ENCODE results near the gene RALGDS. TPM values are rescaled to one million over a fixed set of nuclear protein-coding genes. Genes with fewer than 3 reads are reported as not detected.

Gene RALGDS
- total and polyA plus RNA-seq, 2 of the 13 experiments (the other 11 are each of a cell fraction or from before 2014, with no cell fraction given), result 12.9 to 25.5 TPM

DNA sequence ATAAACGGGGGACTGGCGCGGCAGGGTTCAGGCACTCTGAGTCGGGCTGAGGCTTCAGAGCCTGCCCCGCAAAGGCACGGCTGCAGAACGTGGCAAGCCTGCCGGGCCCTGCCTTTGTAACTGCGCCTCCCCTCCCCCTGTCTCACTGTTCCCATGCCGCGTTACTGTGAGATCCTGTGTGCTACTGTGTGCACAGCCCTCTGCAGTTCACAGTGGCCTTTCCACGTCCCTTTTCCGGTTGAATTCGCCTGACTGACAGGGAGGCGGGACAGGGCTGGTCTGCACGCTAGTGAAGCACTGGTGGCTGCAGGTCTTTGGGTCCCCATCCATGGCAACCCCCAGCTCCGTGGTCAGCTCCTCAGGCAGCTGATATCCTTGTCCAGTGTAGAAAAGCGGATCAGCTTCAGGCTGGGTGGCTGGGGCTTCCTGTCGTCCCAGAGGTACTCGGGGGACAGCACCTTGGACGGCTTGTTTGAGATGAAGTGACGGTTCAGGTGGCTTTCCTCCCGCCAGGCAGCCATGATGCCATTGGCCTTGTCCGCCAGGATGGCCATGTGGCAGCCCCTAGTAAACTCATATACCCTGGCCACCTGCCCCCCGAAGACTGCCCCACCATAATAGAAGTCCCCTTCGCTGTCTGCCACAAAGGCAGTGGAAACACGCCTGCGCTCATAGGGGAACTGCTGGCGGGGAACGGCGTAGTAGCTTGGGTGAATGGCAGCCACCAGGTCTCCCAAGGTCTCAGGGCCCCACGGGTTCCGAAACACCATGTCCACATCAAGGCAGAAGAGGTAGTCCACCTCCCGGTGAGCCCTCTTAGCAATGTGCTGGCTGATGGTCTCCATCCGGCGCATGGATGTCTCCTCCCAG, 32.4 kb upstream of the RALGDS start (continued):
- TF ChIP-seq KDM2A (CRISPR knock-in tag; IDR thresholded peaks at IDR 0.05; ENCODE audit: borderline replicate concordance, low read depth) (peak; percentile 48; the same call in 1 of the 2 replicates), SALL1 (CRISPR knock-in tag; IDR thresholded peaks at IDR 0.05) (peak; percentile 80), GABPA (IDR thresholded peaks at IDR 0.05; ENCODE audit: low read depth, low read length) (no peak), GABPA (CRISPR knock-in tag; IDR thresholded peaks at IDR 0.05; ENCODE audit: low read depth) (peak; percentile 70), SMYD3 (CRISPR knock-in tag; IDR thresholded peaks at IDR 0.05) (no peak), NONO (IDR thresholded peaks at IDR 0.05) (no peak), NONO (CRISPR knock-in tag; conservative IDR thresholded peaks at IDR 0.05) (peak; percentile 66; the same call in 1 of the 2 replicates), MBNL3 (CRISPR knock-in tag; conservative IDR thresholded peaks at IDR 0.05) (no peak), FOXA1 (IDR thresholded peaks at IDR 0.05) (no peak), FOXA1 (CRISPR knock-in tag; IDR thresholded peaks at IDR 0.05) (0 out of 2 replicates have a peak, but pooled peaks have one; percentile 49), BCL6 (CRISPR knock-in tag; IDR thresholded peaks at IDR 0.05) (0 out of 2 replicates have a peak, but pooled peaks have one; percentile 22), ZNF614 (CRISPR knock-in tag; IDR thresholded peaks at IDR 0.05; ENCODE audit: borderline replicate concordance) (peak; percentile 44; the same call in 1 of the 2 replicates), RBM39 (IDR thresholded peaks at IDR 0.05; ENCODE audit: low read depth, low read length, poor library complexity, severe bottlenecking) (peak; percentile 21), MYC (CRISPR knock-in tag; IDR thresholded peaks at IDR 0.05; ENCODE audit: borderline replicate concordance) (peak; percentile 73; the same call in 1 of the 2 replicates), ZNF296 (CRISPR knock-in tag; conservative IDR thresholded peaks at IDR 0.05) (no peak), XRCC5 (optimal IDR thresholded peaks at IDR 0.05; ENCODE audit: low read length) (peak; percentile 81), TBX2 (CRISPR knock-in tag; IDR thresholded peaks at IDR 0.05; ENCODE audit: borderline replicate concordance) (peak; percentile 52; the same call in 1 of the 2 replicates), ZNF605 (CRISPR knock-in tag; IDR thresholded peaks at IDR 0.05) (no peak)
- TF ChIP-seq, protein P1, sequence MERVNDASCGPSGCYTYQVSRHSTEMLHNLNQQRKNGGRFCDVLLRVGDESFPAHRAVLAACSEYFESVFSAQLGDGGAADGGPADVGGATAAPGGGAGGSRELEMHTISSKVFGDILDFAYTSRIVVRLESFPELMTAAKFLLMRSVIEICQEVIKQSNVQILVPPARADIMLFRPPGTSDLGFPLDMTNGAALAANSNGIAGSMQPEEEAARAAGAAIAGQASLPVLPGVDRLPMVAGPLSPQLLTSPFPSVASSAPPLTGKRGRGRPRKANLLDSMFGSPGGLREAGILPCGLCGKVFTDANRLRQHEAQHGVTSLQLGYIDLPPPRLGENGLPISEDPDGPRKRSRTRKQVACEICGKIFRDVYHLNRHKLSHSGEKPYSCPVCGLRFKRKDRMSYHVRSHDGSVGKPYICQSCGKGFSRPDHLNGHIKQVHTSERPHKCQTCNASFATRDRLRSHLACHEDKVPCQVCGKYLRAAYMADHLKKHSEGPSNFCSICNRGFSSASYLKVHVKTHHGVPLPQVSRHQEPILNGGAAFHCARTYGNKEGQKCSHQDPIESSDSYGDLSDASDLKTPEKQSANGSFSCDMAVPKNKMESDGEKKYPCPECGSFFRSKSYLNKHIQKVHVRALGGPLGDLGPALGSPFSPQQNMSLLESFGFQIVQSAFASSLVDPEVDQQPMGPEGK (CRISPR knock-in tag; IDR thresholded peaks at IDR 0.05), result no peak
- TF ChIP-seq, protein P2, sequence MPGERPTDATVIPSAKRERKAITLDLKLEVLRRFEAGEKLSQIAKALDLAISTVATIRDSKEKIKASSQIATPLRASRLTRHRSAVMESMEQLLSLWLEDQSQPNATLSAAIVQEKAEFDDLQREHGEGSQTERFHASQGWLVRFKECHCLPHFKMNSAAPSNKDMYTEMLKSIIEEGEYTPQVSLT (CRISPR knock-in tag; IDR thresholded peaks at IDR 0.05; ENCODE audit: borderline replicate concordance, low read depth), result no peak
- TF ChIP-seq, protein P3, sequence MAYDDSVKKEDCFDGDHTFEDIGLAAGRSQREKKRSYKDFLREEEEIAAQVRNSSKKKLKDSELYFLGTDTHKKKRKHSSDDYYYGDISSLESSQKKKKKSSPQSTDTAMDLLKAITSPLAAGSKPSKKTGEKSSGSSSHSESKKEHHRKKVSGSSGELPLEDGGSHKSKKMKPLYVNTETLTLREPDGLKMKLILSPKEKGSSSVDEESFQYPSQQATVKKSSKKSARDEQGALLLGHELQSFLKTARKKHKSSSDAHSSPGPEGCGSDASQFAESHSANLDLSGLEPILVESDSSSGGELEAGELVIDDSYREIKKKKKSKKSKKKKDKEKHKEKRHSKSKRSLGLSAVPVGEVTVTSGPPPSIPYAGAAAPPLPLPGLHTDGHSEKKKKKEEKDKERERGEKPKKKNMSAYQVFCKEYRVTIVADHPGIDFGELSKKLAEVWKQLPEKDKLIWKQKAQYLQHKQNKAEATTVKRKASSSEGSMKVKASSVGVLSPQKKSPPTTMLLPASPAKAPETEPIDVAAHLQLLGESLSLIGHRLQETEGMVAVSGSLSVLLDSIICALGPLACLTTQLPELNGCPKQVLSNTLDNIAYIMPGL (CRISPR knock-in tag; IDR thresholded peaks at IDR 0.05; ENCODE audit: borderline replicate concordance in 1 of 2, low read depth in 1 of 2), result peak in 1 of 2 experiments; percentile 43; a peak in 1 of 4 replicates
- TF ChIP-seq, protein P4, sequence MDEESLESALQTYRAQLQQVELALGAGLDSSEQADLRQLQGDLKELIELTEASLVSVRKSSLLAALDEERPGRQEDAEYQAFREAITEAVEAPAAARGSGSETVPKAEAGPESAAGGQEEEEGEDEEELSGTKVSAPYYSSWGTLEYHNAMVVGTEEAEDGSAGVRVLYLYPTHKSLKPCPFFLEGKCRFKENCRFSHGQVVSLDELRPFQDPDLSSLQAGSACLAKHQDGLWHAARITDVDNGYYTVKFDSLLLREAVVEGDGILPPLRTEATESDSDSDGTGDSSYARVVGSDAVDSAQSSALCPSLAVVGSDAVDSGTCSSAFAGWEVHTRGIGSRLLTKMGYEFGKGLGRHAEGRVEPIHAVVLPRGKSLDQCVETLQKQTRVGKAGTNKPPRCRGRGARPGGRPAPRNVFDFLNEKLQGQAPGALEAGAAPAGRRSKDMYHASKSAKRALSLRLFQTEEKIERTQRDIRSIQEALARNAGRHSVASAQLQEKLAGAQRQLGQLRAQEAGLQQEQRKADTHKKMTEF (CRISPR knock-in tag; IDR thresholded peaks at IDR 0.05), result peak; percentile 51; the same call in 1 of the 2 replicates
- TF ChIP-seq, protein P5, sequence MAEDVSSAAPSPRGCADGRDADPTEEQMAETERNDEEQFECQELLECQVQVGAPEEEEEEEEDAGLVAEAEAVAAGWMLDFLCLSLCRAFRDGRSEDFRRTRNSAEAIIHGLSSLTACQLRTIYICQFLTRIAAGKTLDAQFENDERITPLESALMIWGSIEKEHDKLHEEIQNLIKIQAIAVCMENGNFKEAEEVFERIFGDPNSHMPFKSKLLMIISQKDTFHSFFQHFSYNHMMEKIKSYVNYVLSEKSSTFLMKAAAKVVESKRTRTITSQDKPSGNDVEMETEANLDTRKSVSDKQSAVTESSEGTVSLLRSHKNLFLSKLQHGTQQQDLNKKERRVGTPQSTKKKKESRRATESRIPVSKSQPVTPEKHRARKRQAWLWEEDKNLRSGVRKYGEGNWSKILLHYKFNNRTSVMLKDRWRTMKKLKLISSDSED (CRISPR knock-in tag; IDR thresholded peaks at IDR 0.05), result no peak
